HEK293T (cell line): ENCODE results near the gene ALX3.

Experiments
- CTCF ChIA-PET: fragments of 350-600 bp; formaldehyde crosslinking; extraction: SDS; loops from one replicate; lab custom pipeline; 2021; ENCODE audit warnings: antibody characterized with exemption, inconsistent platforms; lab: Yijun Ruan, JAX
- POLR2A ChIA-PET: fragments of 350-600 bp; formaldehyde crosslinking; extraction: SDS; loops from one replicate; lab custom pipeline; 2020; ENCODE audit warnings: antibody characterized with exemption, inconsistent platforms; lab: Yijun Ruan, JAX
- DNase-seq: peaks from one replicate; pipeline ENCODE4 v3.0.0; 2012; ENCODE audit warnings: mixed read lengths; ENCODE audit errors: extremely low spot score
- ARNT ChIP-seq: fragments of 450-650 bp; IDR thresholded peaks from 2 replicates; pipeline ENCODE4 v1.6.1; 2017; ENCODE audit warnings: mild to moderate bottlenecking
- BHLHE40 ChIP-seq: fragments of 450-650 bp; IDR thresholded peaks from 2 replicates; pipeline ENCODE4 v1.6.1; 2016; ENCODE audit warnings: mild to moderate bottlenecking, moderate library complexity, borderline replicate concordance
- CTBP1 ChIP-seq: fragments of 450-650 bp; IDR thresholded peaks from 2 replicates; pipeline ENCODE4 v1.6.1; 2016; ENCODE audit warnings: borderline replicate concordance
- ELF4 ChIP-seq: fragments of 450-650 bp; IDR thresholded peaks from 2 replicates; pipeline ENCODE4 v1.6.1; 2017; ENCODE audit warnings: antibody characterized with exemption
- FOXA1 ChIP-seq: fragments of 450-650 bp; IDR thresholded peaks from 2 replicates; pipeline ENCODE4 v1.6.1; 2016; ENCODE audit warnings: mild to moderate bottlenecking
- FOXK2 ChIP-seq: fragments of 450-650 bp; IDR thresholded peaks from 2 replicates; pipeline ENCODE4 v1.6.1; 2016; ENCODE audit warnings: mild to moderate bottlenecking
- FOXM1 ChIP-seq: fragments of 450-650 bp; IDR thresholded peaks from 2 replicates; pipeline ENCODE4 v1.6.1; 2017; ENCODE audit warnings: mild to moderate bottlenecking, borderline replicate concordance
- HDGF ChIP-seq: fragments of 450-650 bp; IDR thresholded peaks from 2 replicates; pipeline ENCODE4 v1.6.1; 2017; ENCODE audit warnings: antibody characterized with exemption, borderline replicate concordance
- L3MBTL2 ChIP-seq: fragments of 450-650 bp; conservative IDR thresholded peaks from 2 replicates; pipeline ENCODE4 v1.6.1; 2016; ENCODE audit warnings: mild to moderate bottlenecking
- LEF1 ChIP-seq: fragments of 450-650 bp; IDR thresholded peaks from 2 replicates; pipeline ENCODE4 v1.6.1; 2017; ENCODE audit warnings: mild to moderate bottlenecking, borderline replicate concordance
- NFRKB ChIP-seq: fragments of 450-650 bp; IDR thresholded peaks from 2 replicates; pipeline ENCODE4 v1.6.1; 2016; ENCODE audit warnings: mild to moderate bottlenecking, moderate library complexity
- PKNOX1 ChIP-seq: fragments of 450-650 bp; IDR thresholded peaks from 2 replicates; pipeline ENCODE4 v1.6.1; 2016
- SP1 ChIP-seq: fragments of 450-650 bp; IDR thresholded peaks from 2 replicates; pipeline ENCODE4 v1.6.1; 2017
- SUZ12 ChIP-seq: fragments of 450-650 bp; IDR thresholded peaks from 2 replicates; pipeline ENCODE4 v1.6.1; 2016; ENCODE audit warnings: mild to moderate bottlenecking
- TARDBP ChIP-seq: fragments of 450-650 bp; IDR thresholded peaks from 2 replicates; pipeline ENCODE4 v1.6.1; 2016
- ZNF384 ChIP-seq: fragments of 450-650 bp; IDR thresholded peaks from 2 replicates; pipeline ENCODE4 v1.6.1; 2016

Gene ALX3

GRCh38 chr1:110059133-110059863 is 11.2 kb downstream of the ALX3 start:
- ChIA-PET POLR2A (no interaction called here), CTCF (interaction anchor here (0.5 to 2.0 kb wide), 16 partner anchors 8 to 1900 kb away, joined by 3 to 14 read pairs (median 5); no protein-coding TSS in a partner anchor)
- TF ChIP-seq PKNOX1 (no peak), SUZ12 (no peak), SP1 (no peak), ELF4 (no peak), TARDBP (no peak), LEF1 (no peak), HDGF (no peak), NFRKB (no peak), BHLHE40 (no peak), FOXA1 (no peak), ARNT (no peak), ZNF384 (no peak), FOXK2 (no peak), FOXM1 (no peak), CTBP1 (no peak)
- no peak for DNase-seq

DNA sequence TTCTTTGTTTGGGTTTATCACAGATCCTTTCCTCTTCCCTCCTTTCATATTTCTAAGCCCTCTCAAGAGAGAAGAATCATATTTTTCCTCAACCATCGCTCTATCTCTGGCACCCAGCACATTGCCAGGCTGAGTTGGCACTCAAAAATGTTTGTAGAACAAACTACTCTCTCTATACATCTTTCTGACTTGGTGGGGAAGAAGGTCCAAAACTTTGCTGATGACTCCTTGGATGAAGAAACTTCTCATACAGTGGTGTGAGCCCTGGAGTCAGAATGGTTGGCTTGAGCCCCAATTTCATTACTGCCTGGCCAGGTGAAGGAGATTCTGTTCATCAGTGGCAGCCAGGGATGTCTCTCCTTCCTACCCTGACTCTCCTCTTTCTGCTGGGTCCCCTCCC is 11.9 kb downstream of the ALX3 start:
- POLR2A ChIA-PET, result no interaction called here

GRCh38 chr1:110057963-110058518 is 12.4 kb downstream of the ALX3 start:
- CTCF ChIA-PET, result interaction anchor here (0.8 to 1.5 kb wide), 3 partner anchors 30 to 138 kb away, joined by 3 to 8 read pairs (median 3); no protein-coding TSS in a partner anchor
- no peak for TF ChIP-seq CTBP1
- no peak for TF ChIP-seq FOXA1
- no peak for TF ChIP-seq LEF1
- TF ChIP-seq ARNT, result no peak
- no peak for TF ChIP-seq NFRKB
- no peak for TF ChIP-seq FOXK2
- TF ChIP-seq SP1, result no peak
- TF ChIP-seq HDGF, result no peak
- no peak for TF ChIP-seq ZNF384
- no peak for TF ChIP-seq SUZ12
- TF ChIP-seq ELF4, result no peak
- no peak for TF ChIP-seq TARDBP
- no peak for TF ChIP-seq PKNOX1
- no peak for TF ChIP-seq L3MBTL2
- TF ChIP-seq FOXM1, result no peak
- POLR2A ChIA-PET, result interaction anchor here (0.9 kb wide), 1 partner anchor 48 kb away, joined by 3 read pairs; no protein-coding TSS in a partner anchor
- DNase-seq, result no peak

More for the DNA sequence above, 11.9 kb downstream of the ALX3 start:
- CTCF ChIA-PET, result interaction anchor here (1.1 kb wide), 1 partner anchor 47 kb away, joined by 3 read pairs; no protein-coding TSS in a partner anchor
- DNase-seq, result no peak
- no peak for TF ChIP-seq SUZ12
- TF ChIP-seq HDGF, result no peak
- no peak for TF ChIP-seq LEF1
- TF ChIP-seq ZNF384, result no peak
- no peak for TF ChIP-seq FOXA1
- TF ChIP-seq L3MBTL2, result no peak
- TF ChIP-seq PKNOX1, result no peak
- no peak for TF ChIP-seq ELF4

DNA sequence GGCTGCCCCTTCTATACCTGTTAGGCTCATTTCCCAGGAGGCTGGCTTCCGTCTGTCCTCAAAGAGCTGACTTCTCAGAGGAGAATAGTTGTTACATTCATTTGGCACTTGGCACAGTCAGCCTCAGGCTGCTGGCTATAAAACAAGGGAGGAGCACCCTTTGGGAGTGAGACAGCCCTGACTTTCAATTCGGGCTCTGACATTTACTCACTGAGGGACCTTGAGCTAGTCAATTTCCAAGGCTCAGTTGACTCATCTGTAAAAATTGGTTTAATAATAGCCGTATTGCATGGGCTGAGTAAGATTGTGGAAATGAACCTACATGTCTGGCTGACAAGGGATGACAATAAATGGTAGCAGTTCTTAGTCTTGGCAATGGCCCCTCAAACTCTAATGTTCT is 13.7 kb downstream of the ALX3 start:
- no peak for DNase-seq
- CTCF ChIA-PET, result interaction anchor here (1.3 to 1.5 kb wide), 2 partner anchors 31 to 40 kb away, joined by 3 to 8 read pairs; no protein-coding TSS in a partner anchor
- TF ChIP-seq L3MBTL2, result no peak
- no peak for TF ChIP-seq PKNOX1
- no peak for TF ChIP-seq TARDBP
- no peak for TF ChIP-seq BHLHE40
- TF ChIP-seq CTBP1, result no peak
- TF ChIP-seq SUZ12, result no peak
- no peak for TF ChIP-seq LEF1
- no peak for TF ChIP-seq FOXM1
- no peak for TF ChIP-seq HDGF
- no peak for TF ChIP-seq ARNT
- no peak for TF ChIP-seq ZNF384
- no peak for TF ChIP-seq FOXA1
- TF ChIP-seq NFRKB, result no peak
- TF ChIP-seq FOXK2, result no peak
- no peak for TF ChIP-seq SP1
- POLR2A ChIA-PET, result no interaction called here

DNA sequence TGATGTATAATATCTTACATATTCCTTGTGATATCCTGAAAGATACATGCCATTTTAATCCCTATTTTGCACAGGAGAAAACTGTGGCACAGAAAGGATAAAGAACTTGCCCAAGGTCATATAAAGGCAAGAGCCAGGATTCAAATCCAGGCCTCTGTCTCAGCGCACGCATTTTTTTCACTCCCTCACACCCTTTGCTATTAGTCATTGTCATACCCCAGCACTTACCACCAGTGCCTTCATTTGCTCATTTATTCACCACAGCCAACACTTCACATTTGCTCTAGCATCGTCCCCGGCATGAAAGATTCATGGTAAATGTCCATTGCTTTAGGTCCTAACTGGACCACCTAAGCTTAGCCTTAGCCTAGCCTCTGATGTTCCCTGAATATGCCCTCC is 14.2 kb downstream of the ALX3 start:
- CTCF ChIA-PET, result interaction anchor here (1.3 kb wide), 1 partner anchor 40 kb away, joined by 3 read pairs; no protein-coding TSS in a partner anchor
- POLR2A ChIA-PET, result interaction anchor here (1.6 kb wide), 1 partner anchor 22 kb away, joined by 6 read pairs; the partner anchor contains the start of gene STRIP1

More for the DNA sequence above, 14.2 kb downstream of the ALX3 start:
- TF ChIP-seq L3MBTL2, result no peak
- TF ChIP-seq SUZ12, result no peak
- no peak for TF ChIP-seq PKNOX1
- DNase-seq, result no peak
